GM18526 (cell line): ENCODE measurements around the gene SAPCD2.

Source experiments
- POLR2A ChIP-seq: IDR thresholded peaks from 3 replicates; pipeline ENCODE4 v1.6.1; 2011; ENCODE audit not compliant: insufficient read length; ENCODE audit errors: extremely low read depth

The SAPCD2 gene

DNA sequence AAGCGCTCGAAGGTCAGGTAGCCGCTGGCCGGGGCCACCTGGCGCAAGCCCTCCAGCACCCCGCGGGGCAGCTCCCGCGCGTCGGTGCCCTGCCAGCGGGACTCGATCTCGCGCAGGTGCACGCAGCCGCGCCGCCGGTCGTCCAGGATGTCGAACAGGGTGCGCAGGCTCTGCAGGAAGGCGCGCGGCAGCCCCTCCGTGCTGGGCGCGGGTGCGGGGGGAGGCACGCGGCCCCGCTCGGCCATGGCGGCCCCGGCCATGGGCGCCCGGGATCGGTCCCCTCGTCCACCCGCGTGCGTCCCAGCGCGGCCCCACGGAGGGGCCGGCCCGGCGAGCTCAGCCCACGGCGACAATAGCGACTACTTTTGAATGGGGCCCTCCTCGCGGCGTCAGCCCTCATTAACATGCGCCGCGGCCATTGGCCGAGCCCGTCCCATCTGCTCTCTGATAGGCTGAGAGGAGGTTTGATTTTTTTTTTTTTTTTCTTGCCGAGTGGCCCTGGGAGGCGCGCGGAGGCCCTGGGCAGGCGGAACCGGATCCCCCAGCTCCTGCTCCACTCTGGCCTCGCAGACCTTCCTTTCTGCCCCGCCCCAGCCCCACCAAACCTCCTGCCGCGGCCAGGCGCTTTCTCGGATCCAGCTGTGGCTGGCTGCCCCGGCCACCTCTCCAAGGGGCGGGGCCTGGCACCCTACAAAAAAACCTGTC, at the start of gene SAPCD2:
Gene SAPCD2, minus strand, starts transcription at position 357 of the 705 bp plus-strand sequence. Its CDS starts 97 bp downstream, at position 260.
- peak; percentile 70 for TF ChIP-seq POLR2A

GRCh38 chr9:137117269-137117731, 46.9 kb upstream of the SAPCD2 start:
- no peak for TF ChIP-seq POLR2A

- TF ChIP-seq POLR2A = no peak
These were observed 46.4 kb upstream of the SAPCD2 start for GRCh38 chr9:137116728-137117127.

DNA sequence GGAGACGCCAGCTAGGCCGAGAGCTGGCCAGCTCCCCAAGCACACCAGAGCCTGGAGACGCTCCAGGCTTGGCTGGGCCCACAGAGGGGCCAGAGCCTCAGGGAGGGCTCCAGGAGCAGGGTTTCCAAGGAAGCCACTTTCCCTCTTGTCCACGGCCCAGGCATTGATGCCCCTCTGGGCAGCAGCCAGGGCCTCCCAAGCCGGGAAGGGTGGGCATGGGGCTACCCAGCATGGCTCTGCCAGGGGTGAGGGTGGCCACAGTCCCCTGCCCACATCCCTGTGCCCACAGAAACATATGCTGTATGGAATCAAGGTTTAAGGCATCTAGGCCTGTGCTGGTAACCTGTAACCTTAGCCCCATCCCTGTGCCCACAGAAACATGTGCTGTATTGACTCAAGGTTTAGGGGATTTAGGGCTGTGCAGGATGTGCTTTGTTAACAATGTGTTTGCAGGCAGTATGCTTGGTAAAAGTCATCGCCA, 45.7 kb upstream of the SAPCD2 start:
- TF ChIP-seq POLR2A = no peak

- no peak for TF ChIP-seq POLR2A
These were observed 45.2 kb upstream of the SAPCD2 start for GRCh38 chr9:137115394-137116026.

- peak; percentile 82 for TF ChIP-seq POLR2A
These were observed 44.4 kb upstream of the SAPCD2 start, which contains the start of gene DPP7 for GRCh38 chr9:137114613-137115393. TSS of gene DPP7 (minus strand) at chr9:137114733. CDS start at chr9:137114713, 20 bp downstream.

- no peak for TF ChIP-seq POLR2A
These were observed 43.9 kb upstream of the SAPCD2 start for GRCh38 chr9:137114220-137114612.

GRCh38 chr9:137113385-137114159, 43.2 kb upstream of the SAPCD2 start:
- TF ChIP-seq POLR2A = no peak

DNA sequence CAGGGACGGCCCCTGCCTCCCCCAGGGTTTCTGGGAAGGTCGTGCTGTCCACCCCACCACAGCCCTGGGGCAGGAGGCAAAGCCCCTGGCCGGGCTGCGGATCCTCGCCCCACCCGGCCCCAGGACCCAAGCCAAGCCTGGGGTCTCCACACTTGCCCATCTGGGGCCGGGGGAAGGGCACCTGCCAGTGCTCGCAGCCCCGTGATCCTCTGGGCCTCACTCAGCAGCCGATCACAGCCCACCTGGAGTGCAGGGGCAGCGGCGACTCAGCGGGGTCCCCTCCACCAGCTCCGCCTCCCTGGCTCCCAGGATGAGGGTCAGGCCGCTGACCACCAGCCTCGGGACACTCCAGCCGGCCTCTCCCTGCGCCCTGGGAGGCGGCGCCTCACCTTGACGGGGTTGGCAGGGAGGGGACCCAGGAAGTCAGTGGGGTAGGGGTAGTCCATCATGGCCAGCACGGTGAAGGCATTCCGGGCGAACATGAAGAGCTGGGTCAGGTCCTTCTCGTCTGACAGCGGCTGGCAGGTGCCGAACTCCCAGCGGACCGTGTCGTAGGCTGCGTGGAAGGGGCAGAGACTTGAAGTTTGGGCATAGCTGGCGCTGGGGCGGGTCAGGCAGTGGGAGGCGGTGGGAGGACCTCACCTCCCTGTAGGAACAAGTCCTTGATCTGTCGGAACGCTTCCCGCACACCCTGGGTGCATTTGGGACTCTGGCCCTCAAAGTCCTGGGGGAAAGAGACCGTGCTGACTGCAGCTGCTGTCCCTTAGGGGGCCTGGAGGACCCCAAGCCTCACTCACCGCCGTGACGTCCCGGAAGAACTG, 42.4 kb upstream of the SAPCD2 start:
- no peak for TF ChIP-seq POLR2A

GRCh38 chr9:137111788-137112563, 41.6 kb upstream of the SAPCD2 start:
- TF ChIP-seq POLR2A = no peak

DNA sequence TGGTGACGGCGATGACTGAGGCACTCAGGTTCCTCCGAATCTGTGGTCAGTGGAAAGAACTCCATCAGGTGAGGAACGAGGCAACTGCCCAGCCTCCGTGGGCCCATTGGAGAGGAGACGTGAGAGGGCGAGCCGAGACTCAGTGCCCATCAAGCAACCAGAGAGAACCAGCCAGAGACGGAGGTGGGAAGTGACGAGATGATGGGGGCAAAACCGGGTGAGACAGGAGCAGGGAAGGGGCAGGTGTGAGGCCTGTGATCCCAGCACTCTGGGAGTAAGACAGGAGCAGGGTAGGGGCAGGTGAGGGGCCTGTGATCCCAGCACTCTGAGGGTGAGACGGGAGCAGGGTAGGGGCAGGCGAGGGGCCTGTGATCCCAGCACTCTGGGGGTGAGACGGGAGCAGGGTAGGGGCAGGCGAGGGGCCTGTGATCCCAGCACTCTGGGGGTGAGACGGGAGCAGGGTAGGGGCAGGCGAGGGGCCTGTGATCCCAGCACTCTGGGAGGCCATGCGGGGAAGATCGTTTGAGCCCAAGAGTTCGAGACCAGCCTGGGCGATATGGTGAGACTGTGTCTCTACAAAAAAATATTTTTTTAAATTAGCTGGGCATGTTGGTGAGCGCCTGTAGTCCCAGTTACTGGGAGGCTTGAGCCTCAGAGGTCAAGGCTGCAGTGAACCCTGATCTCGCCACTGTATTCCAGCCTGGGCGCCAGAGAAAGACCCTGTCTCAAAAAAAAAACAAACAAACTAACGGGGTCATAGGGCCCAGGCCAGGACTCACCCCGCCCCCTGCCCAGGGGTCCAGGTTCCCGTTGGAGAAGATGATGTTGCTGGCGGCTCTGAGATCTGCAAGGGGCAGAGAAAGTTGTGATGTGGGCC, 40.8 kb upstream of the SAPCD2 start:
- TF ChIP-seq POLR2A = no peak

DNA sequence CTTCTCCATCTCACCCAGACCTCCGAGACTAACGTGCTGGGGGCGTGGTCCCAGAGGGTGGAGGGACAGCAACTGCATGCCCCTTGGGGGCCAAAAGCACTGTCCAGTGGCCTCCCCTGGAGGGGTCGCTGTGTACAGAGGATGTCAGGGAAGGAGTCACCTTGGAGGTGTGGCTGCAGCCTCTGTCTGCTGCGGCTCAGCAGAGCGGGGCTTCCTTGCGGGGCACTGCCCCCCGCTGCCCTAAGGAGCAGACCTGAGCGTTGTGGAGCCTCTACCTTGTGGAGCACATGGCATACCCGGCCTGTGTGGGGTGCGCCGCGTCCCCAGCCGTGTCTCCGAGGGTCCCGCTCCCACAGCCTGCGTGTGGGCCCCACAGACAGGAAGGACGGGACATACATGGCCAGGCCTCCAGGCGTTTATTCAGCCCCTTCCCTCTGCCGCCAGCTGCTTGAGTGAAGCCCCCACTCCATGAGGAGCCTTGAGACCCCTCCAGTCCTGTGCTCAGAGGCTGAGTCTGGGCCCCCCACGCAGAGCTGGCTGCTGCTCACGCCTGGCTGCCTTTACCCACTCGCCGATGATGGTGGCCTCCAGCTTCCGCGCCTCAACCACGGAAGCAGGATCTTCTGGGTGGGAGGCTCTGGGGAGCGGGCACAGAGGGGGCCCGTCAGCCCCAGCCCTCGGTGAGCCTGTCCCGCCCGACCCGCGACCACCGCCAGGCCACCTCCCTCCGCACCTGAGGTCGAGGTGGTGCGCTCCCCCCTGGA, 40.0 kb upstream of the SAPCD2 start:
- no peak for TF ChIP-seq POLR2A
